Measurements from ENCODE around the gene CADPS2.

DNA sequence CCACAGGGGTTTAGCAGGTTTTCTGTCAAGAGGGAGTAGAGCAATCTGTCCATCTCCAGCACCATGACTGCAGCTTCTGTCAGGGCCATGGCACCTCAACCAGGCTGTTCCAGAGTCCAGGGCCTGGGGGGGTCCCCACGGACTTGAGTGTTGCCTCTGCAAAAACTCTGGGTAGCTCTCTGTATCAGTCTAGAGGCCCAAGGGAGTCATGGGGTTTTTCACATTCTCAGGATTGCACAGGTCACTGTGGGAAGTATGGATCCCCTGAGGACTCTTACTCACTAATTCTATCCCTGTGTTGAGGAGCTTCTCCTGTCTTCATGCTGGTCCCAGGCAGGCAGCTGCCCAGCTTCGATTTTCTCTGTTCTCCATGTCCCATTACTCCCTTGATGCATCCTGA, 247.8 kb downstream of the CADPS2 start:
- TF ChIP-seq CTCF (IDR thresholded peaks at IDR 0.05) (no peak), POLR2A (IDR thresholded peaks at IDR 0.05) (no peak)

All from body of pancreas (tissue), 4 donors.